HG03095 (cell line): Measurements from ENCODE around the gene DIS3L2.
A peak's percentile ranks its signal among the peaks of the same experiment; 100 is the strongest.
"Not testable (repeated sequence)": the region's sequence is repeated elsewhere in the genome, so short reads cannot be mapped to it uniquely, and the experiment has no call there.

ENCODE experiments used
- ATAC-seq: cut with Tn5 transposase; IDR thresholded peaks from one replicate; pipeline ENCODE4 v1.9.1; 2021; ENCODE audit warnings: moderate library complexity; ENCODE audit not compliant: unreplicated experiment

The DIS3L2 gene

DNA sequence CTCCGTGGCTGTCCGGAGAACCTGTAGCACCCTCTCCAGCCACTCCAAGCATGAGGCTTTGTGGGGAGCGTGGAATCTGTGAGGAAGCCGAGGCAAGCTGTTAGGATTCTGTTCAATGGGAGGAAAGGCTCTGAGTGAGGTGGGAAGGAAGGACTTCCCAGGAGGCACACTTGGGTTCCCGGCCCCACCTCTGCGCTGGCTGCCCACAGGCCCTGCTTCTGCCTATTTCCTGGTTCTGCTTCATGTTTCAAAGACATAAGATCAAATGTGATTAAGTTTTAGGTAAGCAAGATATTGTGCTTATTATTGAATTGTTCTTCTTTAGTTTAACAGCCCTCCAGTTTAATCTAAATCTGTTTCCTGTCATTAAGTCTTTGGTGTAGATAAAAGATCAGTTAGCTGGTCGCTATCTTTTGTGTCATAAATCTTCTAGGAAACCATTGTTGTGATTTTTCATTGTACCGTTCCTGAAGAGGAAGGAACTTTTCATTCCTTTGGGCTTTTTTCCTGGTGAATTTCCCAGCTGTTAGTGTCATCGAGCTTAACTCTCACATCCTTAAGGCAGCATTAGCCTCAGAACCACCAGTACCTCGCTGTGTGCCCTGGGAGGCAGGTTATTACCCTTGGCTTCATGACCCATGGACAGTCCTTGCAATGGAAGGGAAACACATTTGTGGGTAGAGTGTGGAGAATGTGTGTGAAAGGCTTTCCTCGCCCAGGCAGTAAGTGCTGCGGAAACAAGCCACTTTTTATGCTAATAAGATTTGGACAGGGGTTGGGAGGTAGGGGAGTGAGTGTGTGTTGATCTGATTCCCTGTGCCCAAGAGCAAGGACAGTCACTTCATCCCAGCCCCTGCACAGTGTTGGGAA lies 355.2 kb downstream of the DIS3L2 start:
- ATAC-seq, result no peak

DNA sequence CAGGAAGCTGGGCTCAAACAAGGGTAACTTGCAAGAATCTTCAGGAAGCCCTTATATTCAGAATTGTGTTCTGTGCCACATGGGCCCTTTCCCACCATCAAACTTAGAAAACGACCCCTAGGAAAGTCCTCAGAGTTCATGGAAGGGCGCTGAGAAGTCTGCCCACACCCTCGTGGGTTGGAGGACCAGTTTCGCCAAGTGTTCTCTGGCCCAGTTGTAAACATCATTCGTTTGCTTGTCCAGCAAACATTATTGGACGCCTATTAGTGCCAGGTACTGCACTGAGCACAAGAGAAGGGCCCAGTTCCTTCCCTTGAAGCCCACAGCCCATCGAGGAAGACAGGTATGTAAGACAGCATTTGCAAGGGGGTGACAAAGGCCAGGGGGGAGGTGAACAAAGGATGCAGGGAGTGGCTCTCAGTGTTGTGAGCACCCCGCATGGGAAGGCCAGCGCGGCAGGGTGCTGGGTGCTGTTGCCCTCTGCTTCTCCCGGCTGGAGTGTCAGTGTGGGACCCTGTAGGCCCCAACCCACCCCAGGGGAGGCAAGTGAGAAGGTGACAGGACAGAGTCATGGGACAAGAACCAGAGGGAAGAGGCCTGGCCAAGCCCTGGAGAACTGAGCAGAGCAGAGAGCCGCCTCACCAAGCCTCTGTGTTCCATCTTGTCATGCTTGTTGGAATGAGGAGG lies 356.8 kb downstream of the DIS3L2 start:
- ATAC-seq, result no peak

DNA sequence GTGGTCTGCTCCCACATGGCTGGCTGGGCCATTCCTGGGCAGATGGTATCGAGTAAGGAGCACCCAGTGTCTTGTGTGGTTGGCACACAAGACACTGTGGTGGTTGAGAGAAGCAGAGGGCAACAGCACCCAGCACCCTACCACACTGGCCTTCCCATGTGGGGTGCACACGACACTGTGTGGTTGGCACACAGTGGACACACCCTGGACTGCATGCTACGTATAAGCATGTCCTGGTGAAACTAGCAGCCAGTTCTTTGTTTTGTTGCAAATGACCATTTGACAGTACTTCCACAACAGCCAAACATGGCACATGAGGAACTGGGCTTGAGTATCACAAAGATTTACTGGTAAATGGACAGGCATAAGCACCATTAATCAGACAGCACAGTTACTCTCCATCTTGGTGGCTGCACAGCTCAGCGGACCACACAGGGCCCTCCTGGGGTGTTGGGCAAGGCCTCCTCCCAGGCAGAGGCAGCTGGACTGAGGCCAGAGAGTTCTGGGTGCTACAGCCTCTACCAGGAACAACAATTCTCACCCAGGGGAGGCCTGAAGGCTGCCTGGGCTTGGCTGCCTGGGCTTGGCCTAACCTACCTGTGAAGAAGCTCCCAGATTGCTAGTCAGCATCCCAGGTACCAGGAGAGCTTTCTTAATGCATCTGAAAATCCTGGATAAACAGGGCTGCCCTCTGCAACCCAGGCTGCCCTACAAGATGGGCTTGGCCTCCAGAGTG lies 357.7 kb downstream of the DIS3L2 start:
- no peak for ATAC-seq

GRCh38 chr2:232319803-232320442 lies 358.4 kb downstream of the DIS3L2 start:
- no peak for ATAC-seq

- ATAC-seq, result no peak
Observed at GRCh38 chr2:232320443-232320803, 358.9 kb downstream of the DIS3L2 start.

DNA sequence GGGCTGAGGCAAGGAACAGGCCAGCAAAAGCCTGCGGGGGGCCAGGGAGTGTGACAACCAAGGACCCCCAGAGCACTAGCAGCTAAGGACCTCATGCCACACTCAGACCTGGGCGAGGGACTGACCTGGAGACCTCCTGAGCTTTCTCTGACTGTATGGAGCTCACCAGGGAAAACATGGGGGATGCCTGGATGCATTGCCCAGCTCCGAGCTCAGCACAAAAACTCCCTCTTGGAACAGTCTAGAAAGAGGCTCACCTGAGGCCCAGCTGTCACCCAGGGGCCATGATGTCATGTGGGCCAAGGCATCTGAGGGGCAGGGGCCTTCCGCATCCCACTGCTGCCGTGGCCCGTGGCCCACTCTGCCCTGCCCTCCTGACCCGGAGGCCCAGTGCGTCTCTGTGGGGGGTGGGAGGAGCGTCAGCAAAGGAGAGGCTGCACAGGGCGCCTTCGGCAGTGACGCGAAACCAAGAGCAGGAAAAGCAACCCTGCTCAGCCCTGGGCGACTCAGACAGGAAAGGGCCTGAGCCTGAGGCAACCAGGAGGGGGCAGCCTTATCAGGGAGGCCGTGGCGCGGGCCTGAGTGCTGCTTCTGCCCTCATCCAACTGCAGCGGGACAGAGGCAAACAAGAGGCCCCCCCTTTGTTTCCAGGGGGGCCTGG lies 359.8 kb downstream of the DIS3L2 start:
- ATAC-seq, result no peak

DNA sequence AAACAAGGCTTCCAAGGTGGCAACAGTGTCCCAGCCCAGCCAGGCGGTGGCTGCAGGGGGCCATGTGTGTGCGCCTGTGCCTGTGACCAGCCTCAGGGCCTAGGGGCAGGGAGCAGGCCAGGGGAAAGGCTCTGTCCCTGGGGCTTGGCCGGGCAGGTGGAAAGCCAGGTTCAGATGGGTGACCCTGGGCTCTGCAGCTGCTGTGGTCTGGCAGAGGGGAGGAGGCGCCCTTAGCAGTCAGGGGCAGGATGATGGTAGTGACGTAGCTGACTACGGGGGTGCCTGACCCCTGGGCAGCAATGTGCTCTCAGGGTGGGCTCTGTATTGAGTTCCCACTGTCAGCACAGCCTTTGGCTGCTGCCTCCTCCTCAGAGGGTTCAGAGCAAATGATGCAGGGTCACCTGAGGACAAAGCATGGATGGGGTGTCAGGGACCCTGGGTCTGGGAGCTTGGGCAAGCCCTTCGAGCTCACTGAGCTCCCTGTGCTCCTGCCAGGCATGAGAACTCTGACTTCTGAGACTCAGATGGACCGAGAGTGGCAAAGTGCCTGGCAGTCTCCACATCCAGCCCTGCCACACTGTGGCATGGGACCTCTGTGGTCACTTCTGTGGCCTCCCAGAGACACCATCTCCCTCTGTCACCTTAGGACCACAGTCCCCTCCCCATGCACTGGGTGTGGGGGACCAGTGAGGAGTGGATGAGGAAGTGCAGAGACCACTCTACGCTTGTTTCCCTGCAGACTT lies 360.5 kb downstream of the DIS3L2 start:
- ATAC-seq, result no peak

DNA sequence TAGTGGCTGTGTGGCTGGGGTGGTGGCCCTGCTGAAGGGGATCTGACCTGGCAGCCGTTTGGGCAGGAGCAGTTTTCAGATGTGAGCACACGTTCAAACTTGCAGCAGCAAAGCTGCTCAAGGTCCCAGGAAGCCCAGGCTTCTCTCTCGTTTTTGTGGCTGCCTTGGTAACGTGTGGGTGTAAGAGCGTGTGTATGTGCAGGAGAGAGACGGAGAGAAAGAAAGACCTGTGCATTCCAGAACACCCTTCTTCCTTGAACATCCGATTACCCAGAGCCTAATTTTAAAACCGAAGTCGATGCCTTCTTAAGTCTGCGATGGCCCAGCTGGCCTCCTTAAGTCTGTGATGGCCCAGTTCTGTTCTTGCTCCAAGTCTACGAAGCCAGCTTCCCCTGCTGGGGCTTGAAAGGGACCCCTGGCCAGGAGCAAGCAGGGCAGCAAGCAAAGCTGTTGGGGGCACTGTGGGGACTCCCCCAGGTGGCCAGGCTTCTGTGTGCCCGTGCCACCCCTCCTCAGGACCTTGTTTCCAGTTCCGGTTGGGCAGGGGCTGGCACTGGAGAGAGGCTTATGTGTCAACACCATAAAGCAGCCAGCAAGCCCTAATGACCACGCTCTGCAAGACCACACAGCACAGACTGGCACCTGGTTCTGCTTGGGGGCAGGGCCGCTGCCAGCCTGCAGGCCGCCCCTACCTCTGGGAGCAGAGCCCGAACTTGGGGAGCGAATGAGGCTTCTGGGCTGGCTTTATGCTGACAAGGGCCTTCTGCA lies 361.2 kb downstream of the DIS3L2 start:
- ATAC-seq, result no peak

GRCh38 chr2:232323328-232323650 lies 361.8 kb downstream of the DIS3L2 start:
- ATAC-seq, result no peak

DNA sequence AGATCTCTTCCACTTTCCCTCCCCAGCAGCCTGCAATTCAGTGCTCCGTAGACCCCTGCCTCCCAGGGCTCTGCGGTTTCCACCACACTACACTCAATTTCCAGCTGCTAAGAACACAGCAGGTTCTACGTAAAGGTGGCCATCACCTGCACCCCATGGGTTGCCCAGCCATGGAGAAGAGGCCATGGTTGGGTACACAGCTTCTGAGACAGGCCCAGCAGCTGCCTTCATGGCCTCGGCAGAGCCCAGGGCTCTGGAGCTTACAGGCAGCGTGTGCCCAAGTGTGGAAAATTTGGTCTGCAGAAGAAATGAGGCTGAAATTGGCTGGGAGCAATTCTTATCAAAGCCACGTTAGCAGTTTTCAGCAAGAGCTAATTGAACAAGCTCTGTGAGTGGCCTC lies 362.5 kb downstream of the DIS3L2 start:
- not testable (repeated sequence) for ATAC-seq

DNA sequence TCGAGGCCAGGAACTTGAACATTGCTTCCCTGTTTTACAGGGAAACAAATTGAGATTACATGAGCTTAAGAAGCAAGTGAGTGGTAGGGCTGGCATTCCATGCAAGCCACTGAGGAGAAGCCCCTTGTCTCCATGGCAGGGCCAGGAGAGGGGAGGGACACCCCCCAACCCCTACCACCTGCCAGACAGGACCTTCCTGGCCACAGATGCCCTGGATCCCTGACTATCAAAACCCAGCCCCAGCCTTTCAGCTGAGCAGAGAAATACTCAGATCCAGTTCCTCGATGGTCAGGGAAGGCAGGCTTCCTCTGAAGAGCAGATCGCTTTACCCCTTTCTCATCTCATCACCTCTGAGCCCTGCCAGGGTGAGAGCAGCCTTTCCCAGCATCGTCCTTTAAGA lies 363.3 kb downstream of the DIS3L2 start:
- no peak for ATAC-seq

DNA sequence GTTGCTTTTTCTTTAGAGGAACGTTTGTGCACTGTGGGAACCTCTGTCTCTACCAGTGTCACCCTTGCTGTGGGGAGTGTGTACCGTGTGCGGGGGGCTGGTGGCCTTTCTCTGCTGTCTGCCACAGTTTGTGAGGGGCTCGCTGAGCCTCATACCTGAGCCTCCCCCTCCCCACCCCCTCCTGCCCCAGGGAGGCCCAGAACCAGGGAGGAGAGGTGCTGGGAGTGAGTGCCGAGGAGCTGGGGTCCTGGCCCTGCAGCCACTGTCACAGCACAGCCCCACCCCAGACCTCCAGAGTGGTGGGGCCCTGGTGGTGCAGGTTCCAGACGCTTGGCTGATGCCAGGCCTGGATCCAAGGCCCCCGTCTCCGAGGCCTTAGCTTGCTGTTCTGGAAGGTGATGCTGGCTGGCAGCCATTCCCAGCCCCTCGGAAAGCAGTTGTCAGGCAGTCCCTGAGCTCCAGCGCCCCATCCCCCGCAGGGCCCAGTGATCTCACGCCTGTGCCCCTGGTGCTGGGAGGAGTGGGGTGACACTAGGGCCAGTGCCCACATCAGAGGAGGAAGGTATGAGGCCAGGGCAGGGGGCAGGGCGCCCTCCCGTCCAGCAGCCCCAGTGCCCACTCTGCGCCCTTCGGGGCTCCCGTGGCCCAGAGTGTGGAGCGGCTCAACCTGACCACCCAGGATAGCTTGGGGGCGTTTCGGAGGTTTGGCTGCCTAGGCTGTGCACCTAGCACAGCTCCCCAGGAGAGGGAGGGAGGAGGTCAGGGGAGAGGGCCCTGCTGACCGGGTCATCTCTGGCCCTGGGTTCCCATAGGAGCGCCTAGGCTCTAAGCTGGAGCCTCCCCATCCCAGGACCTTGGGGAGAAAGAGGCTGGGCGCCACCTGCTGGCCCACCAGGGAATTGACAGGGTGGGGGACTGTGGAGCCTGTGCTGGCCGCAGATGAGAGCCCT lies 364.1 kb downstream of the DIS3L2 start:
- ATAC-seq, result no peak

DNA sequence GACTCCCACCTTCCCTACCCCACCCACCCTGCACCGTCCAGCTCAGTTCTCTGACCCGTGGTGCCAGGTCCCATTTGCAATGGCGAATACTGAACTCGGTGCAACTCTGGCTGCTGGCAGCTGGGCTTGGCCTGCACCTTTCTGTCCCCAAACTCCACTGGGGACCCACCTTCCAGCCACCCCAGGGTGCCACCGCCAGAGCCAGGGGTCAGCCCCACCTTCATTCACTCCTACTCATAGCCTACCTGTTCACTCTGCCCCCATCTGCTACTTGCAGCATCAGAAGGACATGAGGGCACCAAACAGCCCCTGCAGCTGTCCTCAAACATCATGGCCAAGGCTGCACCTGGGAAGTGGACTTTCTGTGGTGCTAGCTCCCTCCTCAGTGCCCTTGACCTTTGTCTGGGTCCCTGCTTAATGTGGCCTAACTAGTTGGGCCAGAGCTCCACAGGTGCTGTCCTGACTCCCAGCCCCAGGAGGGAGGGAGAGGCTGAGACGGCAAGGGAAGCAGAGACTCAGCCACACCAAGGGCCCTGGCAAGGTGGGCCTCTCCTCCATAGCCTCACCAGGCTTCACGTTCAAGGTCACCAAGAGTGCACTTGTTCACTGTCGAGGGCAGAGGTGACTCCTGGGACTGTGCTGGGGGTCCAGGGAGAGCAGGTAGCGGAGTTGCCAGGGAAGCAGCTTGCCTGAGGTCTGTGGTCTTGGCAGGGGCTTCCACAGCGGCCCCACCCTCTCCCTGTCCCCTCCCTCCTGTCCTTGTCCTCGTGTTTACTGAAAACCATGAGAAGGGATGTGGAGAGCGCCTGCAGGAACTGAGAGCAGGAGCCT lies 365.0 kb downstream of the DIS3L2 start:
- ATAC-seq, result not testable (repeated sequence)

DNA sequence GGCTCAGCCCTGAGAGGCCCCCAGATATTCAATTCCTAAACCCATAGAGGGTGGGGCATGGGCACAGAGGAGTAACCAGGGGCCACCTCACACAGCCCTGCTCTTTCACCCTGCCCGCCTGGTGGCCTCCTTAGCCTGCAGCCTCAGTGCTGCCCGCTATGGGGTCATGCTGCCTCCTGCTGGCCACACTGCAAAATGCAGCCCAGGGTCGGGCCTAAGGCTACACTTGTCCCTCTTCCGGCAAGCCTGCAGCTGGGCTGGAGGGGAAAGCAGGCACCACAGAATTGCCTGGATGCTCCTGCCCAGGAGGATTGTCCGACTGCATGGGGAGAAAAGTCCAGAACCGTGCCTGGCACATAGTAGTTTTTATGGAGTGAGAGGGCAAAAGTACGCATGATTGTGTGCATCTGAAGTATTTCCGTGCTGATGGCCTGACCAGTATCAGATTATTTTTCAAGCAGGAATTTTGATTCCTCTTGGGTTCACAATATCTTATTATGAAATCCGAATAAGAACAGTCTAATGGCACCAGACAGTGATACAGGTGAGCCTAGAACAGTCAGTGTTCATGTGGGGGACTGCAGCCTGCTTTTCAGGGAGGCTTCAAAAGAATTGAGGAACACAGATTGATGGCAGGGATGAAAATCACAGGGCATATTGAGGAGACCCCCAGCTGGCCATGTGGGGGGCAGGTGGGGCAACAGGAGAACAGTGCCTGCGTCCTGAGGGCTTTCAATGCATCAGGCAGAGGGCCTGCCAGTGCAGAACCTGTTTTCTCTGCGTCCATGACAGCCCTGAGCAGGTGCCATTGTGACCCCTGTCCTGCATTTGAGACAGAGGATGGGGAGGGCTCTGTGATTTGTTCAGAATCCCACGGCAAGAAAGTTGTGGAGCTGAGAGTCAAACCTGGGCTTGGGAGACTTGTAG lies 365.9 kb downstream of the DIS3L2 start:
- peak; percentile 51 for ATAC-seq

- ATAC-seq, result no peak
Observed at GRCh38 chr2:232328032-232328422, 366.5 kb downstream of the DIS3L2 start.
